Stimulated activated CD4-positive, alpha-beta T cell treated with anti-CD3 and anti-CD28 coated beads, Interleukin-12 subunit alpha, Interleukin-12 subunit beta, amount 100 ng/mL, for 24 hours (primary cell): ENCODE results near the gene DMD.

Source experiments
- DNase-seq, 2 experiments: peaks; one replicate each; pipeline ENCODE4 v3.0.0-alpha.2; 2020; ENCODE audit warnings: low read depth in 2 of 2

The DMD gene

DNA sequence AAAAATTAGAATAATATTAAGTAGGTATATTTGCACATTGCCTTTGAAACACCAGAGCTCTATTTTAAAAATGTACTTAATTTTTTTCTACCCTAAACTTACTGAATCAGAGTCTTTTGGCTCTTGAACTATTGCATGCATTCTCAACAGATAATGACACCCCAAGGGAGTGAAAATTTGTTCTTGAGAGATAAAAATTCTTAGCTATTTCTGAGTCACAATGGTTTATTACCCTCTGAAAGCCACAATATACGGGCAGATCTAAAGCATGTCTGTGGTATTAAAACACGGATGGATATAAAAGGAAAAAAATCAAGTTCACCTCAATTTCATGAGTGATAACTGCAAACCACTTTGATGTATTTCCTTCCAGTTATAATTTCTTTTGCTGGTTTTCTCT is 1503.2 kb downstream of the DMD start:
- DNase-seq = no peak

DNA sequence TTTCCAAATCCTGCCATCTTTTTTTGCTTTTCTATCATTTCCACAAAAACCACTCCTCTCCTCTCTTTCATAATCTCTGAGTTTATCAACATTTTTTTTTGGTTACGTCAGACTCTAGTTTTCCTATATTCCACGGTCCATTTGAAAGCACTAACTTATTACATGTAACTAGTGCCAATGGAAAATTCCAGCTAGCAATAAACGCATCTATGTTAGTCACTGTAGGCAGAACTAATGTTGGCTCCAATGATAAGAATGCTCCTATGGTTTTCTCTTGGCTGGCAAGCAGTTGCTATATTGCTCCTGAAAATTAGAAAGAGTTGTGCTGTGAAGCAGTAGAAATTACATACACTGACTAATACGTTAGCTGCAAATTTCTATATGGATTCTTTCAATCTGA is 1504.9 kb downstream of the DMD start:
- DNase-seq = no peak

DNA sequence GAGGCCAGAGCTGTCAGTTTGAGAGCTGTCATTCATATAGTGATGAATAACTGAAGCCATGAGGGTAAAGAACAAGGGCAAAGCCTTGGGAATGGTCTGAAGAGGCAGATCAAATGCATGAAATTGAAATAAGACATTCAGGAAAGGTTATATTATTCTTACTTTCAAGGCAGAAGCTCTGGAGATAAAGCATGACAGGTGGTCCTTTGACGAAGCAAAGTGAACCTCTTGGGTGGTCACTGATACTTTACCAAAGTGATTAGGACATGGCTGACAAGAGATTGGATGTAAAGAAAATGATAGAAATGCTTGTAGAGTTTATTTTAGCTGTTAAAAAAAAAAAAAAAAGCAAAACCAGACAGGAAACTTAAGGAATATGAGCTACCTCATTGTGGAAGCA is 1505.5 kb downstream of the DMD start:
- DNase-seq = no peak

DNA sequence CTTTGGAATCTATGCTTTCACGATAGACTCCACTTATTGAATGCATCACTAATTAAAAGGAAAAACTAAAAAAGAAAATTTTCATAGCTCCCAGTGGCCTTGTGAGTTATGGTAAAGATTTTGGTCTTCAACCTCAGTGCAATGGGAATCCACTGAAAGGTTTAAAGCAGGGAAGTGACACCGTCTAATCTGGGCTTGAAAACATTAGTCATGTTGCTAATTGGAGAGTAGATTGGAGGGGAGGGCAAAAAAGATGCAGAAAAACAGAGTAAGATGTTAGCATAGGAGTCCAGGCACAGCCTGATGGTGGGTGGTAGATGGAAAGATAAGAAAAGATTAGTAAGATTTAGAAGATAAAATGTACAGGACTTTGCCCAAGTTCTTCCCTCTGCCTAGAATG is 1506.4 kb downstream of the DMD start:
- DNase-seq = no peak

DNA sequence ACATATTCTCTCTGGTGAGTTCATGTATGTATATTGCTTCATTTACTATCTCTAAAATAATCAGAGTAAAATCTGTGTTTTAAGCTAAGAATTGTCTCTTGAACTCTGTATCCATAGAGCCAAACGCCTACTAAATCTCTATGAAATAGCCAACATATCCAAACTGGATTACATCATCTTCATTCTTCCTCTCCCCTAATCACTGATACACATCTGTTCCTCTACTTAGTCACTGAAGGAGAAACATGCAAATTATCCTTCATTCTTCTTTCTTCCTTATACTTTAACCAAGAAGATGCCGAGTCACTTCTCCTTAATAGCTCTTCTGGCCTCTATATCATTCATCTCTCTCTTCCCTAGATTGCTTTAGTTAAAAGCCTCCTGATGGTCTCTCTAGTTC is 1509.1 kb downstream of the DMD start:
- DNase-seq = no peak

DNA sequence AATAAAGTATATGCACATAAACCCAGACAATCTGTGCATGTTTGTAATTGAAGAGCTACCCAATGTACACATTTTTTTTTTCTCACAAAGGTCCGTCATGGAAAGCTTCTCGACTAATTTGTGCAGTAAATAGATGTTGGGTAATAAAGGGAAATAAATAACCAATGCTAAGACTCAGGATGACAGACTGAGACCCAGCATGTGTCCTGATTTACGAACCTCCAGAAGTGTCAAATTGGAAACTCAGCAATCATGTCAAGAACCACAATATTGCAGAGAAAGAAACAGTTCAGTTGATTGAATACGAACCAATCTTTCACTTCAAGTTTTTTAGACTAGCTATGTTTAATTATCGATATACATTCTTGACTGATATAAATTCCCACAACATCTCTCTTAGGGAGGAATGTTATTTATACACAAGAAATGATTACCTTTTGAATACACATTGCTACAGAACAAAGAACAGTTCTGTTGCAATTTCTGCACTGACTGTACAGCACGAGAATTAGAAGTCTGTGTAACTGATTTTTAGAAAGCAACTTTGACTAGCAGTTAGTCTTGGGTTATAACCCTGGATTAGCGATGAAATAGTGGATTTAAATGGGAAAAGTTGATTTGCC is 1513.9 kb downstream of the DMD start:
- DNase-seq = no peak

DNA sequence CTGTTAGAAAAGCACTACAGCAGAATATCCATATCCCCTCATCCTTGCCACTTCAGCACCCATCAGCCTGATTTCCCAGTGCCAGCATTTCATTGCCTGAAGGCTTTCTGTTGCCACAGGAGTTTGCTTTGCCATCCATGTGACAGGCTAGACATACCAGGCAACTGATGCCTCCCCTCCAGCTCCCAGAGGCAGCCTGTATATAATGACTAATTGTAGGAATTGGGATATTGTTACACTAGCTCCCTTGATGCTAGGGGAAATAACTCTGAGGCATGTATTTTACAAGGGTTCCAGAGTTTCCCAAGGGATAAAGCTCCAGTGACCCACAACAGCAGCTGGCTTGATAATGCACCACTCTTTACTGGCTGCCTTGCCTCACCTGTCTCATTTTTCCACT is 1531.5 kb downstream of the DMD start:
- no peak for DNase-seq

DNA sequence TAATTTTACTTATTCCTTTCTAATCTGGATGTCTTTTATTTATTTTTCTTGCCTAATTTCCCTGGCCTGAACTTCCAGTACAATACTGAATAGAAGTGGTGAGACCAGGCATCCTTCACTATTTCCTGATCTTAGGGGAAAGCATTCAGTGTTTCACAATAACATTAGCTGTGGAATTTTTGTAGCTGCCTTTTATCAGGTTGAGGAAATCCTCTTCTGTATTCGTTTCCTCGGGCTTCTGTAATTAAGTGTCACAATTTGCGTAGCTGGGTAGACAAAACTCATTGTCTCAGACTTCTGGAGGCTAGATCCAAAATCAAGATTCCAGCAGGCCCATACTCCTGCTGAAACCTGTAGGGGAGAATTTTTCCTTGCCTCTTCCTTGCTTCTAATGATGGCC is 1541.1 kb downstream of the DMD start:
- no peak for DNase-seq

DNA sequence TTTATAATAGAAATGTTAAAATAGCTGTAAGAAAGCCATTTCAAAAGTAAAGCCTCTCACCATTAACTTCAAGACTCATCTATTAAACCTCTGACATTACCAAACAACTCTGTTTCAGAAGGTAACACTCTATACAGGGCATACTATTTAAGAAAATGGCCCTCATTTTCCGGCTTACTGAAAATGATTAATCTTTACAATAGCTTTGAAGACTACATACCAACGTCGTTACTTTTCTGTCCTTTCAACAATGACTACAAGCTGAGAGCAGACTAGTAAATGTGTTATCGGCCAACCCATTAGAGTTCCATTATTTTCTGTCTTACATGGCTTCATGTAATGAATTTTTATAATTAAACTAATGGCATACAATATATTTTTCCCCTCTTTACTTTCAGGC is 1545.9 kb downstream of the DMD start:
- DNase-seq = no peak

DNA sequence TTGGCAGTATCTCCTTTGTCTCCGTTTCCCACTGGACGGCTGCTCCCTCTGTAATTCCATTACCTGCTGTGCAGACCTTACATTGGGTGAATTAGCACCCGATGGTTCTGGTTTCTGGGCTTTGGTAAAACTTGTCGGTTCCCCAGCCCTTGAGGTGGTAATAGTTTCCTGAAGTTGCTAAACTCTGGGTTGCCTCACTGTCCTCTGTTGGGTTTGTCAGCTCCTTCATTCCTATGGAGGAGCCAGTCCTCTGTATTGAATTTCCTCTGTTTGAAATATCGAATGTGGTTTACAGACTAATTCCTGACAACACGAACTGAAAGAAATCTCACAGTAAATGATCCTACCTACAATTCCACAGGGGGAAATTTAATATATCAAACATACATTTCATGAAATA is 1548.2 kb downstream of the DMD start:
- no peak for DNase-seq

DNA sequence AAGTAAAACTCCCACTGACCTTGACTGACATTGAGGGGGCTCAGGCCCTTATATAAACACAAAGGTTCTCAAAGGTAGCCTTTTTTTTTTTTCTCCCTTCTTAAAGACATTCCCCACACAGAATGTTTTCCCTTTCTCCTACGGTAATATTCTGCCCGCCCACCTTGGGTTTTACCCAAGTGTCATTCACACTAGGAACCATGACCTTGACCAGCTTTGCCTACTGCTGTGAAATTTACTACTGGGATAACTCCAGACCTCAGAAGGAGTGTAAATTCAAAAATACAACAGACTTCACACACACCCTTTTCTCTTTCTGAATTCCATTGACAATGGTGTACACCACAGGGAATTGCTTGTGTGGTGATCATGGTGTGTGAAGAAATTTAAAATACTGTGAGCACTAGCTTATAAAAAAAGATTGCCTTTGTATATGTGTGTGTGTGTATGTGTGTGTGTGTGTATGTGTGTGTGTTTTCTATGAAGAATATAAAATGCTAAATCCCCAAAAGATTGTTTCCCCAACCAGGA is 1550.0 kb downstream of the DMD start:
- no peak for DNase-seq

DNA sequence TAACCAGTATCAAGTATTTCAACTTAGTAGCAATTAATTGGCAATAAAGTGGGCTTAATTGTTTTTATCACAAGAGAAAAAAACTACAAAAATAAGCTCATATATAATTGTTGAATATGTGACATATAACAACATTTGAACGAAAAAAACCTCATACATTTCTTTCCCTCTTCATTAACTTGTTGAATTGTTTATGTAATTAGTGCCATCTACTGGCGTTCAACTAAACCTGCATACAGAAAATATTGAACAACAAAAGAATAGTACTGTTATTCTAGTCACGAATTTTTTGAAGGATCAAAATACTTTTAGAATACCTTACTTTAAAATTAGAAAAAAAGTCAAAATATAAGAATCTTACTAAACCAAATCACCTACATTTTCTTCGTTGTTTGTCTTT is 1553.0 kb downstream of the DMD start:
- no peak for DNase-seq

DNA sequence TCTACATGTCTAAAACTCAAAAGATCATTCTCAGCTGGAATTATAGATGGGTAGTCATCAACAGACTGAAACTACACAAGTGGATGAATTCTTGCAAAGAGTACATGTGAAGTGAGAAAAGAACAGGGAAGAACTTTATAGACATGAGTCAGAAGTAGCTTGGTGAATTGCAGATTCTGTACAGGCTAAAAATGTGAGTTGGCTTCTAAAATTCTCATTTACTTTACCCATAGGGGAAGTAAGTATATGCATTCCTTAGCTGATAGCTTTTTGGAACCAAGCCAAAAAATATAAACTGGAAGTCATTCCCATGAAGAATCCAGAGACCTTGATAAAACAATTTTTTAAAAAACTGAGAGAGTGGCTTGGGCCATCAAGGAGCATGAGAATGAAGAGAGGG is 1555.3 kb downstream of the DMD start:
- DNase-seq = no peak

DNA sequence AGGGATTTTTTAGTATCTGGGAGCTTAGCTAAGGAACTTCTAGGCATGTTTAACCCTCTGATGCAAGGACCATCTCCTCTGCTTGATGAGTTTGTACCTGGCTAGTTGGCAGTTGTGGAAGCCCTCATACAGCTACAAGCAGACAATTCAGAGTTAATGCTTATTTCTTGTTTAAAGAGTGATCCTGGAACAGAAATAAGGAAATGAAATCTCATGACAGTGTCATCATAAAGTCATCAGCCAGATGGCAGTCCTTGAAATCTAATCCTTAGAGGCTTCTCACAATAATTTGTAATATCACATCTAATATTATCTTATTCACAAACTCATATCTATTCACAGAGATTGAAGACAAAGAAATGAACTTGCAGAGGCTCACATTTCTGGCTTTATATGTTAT is 1557.9 kb downstream of the DMD start:
- DNase-seq = no peak

DNA sequence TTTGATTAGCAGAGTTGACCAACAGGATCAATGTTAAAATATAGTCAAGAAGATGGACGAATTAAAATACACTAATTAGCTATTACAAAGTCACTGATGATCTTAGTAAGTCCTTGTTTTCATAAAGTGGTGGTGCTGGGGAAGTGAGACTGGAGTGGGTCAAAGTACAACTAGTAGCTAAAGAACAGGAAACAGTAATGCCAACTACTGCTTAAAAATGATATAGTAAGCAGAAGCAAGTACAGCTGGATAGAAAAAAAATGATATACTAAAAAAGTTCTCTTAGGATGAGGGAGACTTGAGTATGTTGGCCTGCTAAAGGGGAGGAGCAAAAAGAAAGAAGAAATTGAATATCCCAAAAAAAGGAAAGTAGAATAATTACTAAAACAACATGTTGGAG is 1558.7 kb downstream of the DMD start:
- no peak for DNase-seq

DNA sequence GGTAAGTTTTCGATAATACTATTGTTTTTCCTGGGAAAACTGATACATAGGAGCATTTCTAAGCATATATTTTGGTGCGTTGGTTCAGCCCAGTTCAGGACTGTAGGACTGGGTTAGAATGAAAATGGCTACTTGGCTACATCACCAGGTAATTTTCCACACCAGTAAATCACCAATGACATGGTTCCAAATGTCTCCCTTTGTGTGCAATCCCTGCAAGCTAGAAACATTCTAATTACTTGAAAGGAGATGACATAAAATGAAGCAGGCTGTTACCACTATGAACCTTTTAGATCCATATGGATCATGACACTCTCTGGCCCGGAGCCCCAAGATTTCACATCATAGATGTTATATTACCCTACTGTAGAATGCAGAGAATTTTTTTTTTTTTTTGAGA is 1562.1 kb downstream of the DMD start:
- no peak for DNase-seq

DNA sequence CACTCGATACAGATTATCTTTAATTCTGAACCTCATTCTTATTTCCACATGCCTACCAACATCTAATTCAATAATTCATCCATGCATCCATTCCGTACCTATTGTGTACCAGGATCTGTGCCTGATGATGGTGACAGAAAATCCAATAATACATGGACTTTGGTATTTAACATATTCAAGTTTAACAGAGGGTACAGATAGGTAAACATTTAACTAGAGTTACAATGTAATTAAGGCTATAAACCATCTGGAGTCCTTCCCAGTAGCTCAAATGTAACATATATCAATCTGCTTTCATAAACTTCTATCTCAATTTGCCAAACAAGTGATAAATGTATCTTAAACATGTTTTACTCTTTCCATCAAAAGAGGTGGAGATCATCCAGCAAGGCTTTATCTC is 1578.0 kb downstream of the DMD start:
- no peak for DNase-seq

DNA sequence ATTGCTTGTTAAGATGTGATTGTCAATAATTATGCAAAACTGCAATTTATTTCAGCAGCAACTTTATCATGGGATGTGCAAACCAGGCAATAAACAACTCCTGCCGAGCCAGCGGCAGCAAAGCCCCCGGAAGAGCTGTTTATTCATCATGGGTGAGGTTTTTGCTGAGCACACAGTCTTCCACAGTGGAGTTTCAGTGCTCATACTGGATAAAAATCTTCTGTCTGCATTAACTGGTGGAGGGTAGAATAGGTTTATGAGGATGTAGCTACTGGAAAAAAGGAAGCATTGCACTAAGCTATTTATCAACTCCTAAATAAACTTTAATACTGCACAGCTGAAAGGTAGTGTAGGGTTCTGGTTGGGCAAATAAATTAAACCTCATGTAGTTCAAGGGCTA is 1582.2 kb downstream of the DMD start:
- DNase-seq = no peak

DNA sequence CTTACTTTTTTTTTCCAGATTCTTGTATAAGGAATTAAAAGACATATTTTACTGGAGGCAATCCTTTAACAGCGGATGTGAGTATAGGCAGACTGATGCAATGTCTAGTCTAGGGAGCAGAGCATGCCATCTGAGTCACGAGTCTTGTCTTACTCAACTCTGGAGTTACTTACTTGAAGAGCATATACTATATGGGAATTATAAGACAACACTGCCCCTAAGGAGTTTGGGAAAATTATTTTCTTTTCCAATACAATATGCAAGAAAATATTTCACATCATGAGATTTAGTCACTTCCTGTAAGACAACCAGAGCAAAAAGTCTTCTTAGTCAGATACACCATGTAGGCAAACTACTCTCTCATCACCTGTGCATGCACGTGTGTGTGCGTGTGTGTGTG is 1602.2 kb downstream of the DMD start:
- no peak for DNase-seq

DNA sequence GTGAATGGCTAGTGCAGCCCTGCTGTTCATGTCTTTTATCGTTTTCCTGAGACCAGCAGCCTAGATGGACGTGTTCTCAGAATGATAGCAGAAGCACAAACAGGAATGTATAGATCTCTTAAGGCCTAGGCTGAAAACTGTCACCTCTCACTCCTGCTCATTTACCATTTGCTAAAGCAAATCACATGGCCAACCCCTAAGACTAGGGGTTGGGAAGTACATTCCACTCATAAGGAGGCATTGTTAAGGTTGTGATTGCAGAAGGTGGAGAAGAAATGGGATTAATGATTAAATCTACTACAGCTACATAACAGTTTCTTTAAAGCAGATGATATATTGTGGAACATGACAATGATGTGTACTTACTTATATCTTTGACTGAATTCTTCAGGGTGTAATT is 1602.7 kb downstream of the DMD start:
- DNase-seq = no peak

DNA sequence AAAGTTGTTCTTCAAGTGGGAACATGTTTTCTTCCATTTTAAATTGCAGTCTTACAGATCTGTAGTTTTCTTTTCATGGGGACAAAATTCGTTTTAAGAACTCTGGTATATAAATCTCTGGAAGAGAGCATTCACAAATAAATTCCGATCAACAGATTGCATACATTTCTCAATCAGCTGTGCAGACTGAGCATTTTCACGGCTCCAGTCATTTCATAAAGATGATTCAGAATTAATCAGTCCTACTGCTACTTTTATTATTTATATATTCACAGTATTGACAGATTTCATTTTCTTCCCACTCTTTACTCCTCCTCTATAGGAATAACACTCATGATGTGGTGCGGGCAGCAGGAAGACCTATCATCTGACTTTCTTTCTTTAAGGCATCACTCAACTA is 1604.6 kb downstream of the DMD start:
- DNase-seq = no peak

DNA sequence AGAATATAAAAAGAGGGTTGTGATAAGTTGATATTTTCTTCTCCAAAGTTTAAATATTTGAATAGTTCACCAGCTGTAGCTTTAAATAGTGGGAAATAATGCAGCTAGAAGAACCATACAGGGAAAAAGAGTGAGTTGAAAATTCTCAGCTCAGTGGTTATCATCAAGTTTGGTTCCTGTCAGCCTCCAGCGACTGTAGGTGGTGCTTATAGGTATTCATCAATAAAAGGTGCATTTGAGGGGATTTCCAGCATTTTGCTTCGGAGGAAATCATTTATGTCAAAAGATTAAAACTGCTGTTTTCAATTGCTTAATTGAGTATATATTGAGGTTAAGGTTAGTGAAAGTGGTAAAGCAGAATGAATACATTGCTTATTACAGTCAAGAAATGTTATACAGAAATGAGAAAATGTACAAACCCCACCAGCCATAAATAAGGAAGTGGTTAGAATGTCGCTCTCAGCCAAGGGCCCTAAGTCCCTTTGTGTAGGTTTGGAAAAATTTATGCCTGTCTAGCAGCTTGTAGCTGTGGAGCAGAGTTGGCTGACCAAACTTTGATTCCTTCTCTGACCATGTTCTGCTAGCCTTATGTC is 1606.6 kb downstream of the DMD start:
- DNase-seq = no peak

DNA sequence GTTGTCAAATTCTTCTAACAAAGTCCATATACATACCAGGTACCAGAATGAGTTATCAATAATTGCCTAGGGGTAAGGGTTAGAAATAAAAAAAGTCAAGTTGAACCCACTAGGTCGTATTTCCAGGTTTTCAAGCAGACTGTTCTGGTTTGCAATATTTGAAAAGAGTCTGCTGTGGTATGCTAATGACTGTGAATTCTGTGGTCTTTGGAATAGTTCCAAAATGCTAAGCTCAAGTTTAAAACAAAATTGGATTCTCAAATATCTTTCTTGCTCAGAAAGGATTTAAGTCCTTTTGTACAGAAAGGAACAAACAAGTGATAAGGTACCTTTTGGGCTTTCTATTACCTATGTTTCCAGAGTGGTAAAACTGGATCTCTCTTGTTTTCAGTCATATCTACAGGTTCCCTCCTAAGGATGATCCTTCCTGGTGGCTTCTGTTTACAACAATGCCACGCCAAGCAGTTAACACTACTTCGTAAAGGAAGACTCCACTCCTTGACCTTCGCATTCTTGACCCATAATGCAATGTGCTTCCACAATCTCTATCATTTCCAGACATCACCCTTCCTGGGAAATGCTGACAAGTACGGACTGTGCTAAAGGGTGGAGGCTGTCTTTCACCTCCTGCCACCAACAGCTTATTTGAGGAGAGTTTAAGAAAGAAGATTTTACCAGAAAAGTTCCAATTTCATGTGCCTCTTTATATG is 1607.8 kb downstream of the DMD start:
- DNase-seq = no peak
